GM21825 (cell line): Measurements from ENCODE around the gene DCAF16.

Experiments
- ATAC-seq: cut with Tn5 transposase; IDR thresholded peaks from one replicate; pipeline ENCODE4 v1.9.1; 2021; ENCODE audit warnings: mild to moderate bottlenecking, moderate library complexity; ENCODE audit not compliant: unreplicated experiment

The DCAF16 gene

DNA sequence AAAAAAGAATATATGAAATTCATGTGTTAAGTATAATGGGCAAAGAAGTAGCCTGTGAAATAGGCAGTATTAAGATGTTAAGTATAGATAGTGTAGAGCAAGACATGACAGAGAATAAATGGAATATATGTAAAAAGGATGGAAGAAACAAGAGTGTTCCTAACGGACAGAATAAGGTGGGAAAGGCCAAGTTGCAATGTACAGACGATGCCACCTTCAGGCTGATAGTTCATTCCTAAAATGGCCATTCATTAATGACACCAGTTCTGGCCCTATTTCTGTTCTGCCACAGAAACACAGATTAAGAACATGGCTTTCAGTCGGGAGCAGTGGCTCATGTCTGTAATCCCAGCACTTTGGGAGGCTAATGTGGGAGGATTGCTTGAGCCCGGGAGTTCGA is 24.7 kb downstream of the DCAF16 start:
- no peak for ATAC-seq

GRCh38 chr4:17781300-17782287 is 29.0 kb downstream of the DCAF16 start, which contains the start of gene FAM184B:
Gene FAM184B, minus strand, starts transcription at chr4:17781621. Its CDS starts 322 bp downstream, at chr4:17781299.
- ATAC-seq: no peak

- no peak for ATAC-seq
These were observed 29.9 kb downstream of the DCAF16 start for GRCh38 chr4:17780501-17781299.

GRCh38 chr4:17778431-17778830 is 32.1 kb downstream of the DCAF16 start:
- ATAC-seq: no peak

DNA sequence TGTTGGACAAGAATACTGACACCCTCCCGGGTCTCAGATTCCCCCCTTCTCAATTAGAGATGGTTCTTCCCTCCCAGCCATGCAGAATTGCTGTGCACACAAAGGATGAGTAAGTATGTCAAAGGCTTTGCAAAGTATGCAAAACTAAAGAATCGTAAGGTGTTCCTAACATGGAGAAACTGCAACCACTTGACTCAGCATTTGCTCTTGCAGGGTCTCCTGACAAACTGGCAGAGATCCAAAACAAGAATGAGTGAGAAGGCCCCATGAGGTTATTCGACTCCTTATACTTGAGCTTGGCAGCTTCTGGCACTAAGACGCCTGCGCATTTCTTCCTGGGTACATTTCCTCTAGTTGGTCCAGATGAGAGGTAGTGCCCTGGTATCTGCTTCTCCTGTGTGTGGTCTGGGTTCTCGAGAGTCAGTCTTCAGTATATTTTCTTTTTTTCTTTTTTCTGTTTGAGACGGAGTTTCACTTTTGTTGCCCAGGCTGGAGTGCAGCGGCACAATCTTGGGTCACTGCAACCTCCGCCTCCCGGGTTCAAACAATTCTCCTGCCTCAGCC is 37.3 kb downstream of the DCAF16 start:
- ATAC-seq: no peak

GRCh38 chr4:17771284-17771908 is 39.2 kb downstream of the DCAF16 start:
- no peak for ATAC-seq

DNA sequence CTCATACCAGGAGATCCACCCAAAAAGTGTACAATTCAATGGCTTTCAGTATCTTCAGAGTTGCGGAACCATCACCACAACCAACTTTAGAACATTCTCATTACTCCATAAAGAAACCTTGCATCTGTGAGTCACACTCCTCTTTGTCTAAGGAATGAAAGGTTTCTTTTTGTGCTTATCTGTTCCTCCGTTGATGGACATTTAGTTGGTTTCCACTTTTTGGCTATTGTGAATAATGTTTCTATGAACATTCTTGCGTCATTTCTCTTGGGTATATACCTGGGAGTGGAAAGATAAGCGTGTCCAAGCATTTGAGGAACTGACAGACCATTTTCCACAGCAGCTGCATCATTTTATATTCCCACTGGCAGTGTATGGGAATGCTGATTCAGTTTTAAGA is 39.7 kb downstream of the DCAF16 start:
- no peak for ATAC-seq

- ATAC-seq: no peak
These were observed 41.0 kb downstream of the DCAF16 start for GRCh38 chr4:17769406-17770174.

- ATAC-seq: no peak
These were observed 43.6 kb downstream of the DCAF16 start for GRCh38 chr4:17766826-17767458.

- ATAC-seq: no peak
These were observed 44.9 kb downstream of the DCAF16 start for GRCh38 chr4:17765514-17766286.

DNA sequence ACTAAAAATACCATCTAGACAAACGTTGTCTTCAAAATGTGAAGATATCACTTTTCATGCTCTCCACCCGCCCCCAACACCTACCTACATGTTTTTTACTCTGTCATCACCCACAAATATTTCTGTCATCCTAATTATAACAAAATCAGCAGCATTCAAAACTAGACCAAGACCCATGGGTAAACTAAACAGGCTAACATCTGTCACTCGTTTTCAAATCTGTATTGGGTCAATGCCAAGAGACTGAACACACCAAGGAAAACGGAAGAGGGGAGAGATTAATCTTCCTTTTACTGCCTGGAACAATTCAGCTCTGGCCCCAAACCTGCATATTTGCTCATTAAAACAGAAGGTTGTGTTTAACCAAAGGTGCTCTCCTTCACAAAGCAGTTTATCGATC is 46.6 kb downstream of the DCAF16 start:
- no peak for ATAC-seq

- ATAC-seq: no peak
These were observed 47.1 kb downstream of the DCAF16 start for GRCh38 chr4:17763416-17763815.

DNA sequence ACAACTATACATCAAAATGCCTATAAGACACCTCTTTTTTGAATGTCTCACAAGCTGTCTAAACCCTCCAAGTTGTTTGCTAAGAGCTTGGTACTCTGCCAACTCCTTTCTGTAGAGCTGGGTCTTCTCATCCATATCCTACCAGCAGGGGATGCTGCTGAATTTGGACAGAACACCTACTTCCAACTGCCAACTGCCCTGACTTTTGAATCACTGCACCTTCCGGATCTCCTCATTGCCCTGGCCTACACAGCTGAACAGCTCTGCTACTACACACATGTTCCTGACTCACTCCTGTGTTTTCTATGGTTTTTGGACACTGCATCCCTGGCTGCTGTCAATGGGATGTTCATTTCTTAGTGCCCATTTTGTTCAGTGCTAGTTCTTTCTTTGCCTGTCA is 47.8 kb downstream of the DCAF16 start:
- no peak for ATAC-seq

DNA sequence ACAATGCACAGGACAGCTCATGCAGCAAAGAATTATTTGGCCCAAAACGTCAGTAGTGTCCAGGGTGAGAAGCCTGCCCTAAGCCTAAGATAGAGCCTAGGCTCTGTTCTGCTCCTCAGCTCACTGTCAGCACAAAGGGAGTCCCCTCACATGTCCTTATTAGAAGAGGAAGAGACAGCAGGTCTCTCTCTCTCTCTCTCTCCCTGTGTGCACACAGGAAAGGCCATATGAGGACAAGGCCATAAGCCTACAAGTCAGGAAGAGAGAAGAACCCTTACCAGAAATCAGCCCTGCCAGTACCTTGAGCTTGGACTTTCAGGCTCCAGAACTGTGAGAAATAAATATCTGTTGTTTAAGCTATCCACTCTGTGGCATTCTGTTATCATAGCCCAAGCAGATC is 49.5 kb downstream of the DCAF16 start:
- ATAC-seq: no peak

GRCh38 chr4:17760626-17761025 is 49.9 kb downstream of the DCAF16 start:
- ATAC-seq: no peak

DNA sequence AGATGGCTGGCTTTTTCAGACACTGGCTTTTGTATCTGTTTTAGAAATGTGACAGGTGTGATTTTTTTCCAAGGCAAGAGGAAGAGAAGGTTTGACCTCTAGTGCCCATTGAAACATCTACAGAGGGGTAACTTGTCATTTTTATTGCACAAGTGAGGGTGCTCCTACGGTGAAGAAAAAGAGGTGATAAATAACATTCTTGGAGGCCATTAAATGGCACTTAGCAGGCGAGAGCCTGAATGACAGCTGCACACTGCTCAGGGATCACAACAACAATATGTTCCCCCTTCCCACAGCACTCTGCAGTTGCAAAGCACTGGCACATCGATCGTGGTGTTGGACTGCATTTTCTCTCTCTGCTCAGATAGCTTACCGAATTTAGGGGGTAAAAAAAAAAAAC is 52.1 kb downstream of the DCAF16 start:
- no peak for ATAC-seq

GRCh38 chr4:17757621-17758020 is 52.9 kb downstream of the DCAF16 start:
- no peak for ATAC-seq

GRCh38 chr4:17753646-17754045 is 56.9 kb downstream of the DCAF16 start:
- no peak for ATAC-seq
